Posterior cingulate gyrus (tissue), 11 donors: ENCODE data around the gene ITGAV.

Experiments used
- DNase-seq, 10 donors: peaks; one replicate each; pipeline versions ENCODE4 v3.0.0 to v3.0.0-alpha.2; 2020 to 2021; ENCODE audit warnings: mixed read lengths in 3 of 10
- intact Hi-C: fragments of 100-400 bp; cut with DNase I; formaldehyde crosslinking; loops from one replicate; pipeline ENCODE4 v1.15.1; 2023

ITGAV gene

DNA sequence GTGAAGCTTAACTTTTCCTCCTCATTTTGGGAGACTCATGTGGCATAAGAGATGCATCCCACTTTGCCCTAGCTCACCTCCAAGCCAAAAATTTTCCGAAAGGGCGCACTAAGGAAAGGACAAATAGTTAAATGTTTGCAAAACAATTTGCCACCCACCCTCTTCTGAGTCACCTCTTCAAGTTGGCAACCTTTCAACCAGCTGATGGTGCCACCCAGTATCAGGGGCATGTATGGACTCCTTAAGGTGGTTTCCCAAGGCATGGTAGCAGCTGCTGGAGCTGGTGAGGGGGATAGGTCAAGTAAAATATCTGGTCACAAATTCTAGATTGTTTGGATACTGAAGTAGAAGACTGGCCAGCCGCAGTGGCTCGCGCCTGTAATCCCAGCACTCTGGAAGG is 17.2 kb upstream of the ITGAV start:
- intact Hi-C loops: no loop called here
- DNase-seq: no peak

- no peak for DNase-seq
- intact Hi-C loops: no loop called here
Measured at GRCh38 chr2:186573531-186573930, 16.3 kb upstream of the ITGAV start.

GRCh38 chr2:186575302-186575701 is 14.6 kb upstream of the ITGAV start:
- intact Hi-C loops: no loop called here

GRCh38 chr2:186575856-186576255 is 14.0 kb upstream of the ITGAV start:
- intact Hi-C loops: no loop called here
- DNase-seq: no peak

More at GRCh38 chr2:186575302-186575701, 14.6 kb upstream of the ITGAV start:
- DNase-seq: no peak

DNA sequence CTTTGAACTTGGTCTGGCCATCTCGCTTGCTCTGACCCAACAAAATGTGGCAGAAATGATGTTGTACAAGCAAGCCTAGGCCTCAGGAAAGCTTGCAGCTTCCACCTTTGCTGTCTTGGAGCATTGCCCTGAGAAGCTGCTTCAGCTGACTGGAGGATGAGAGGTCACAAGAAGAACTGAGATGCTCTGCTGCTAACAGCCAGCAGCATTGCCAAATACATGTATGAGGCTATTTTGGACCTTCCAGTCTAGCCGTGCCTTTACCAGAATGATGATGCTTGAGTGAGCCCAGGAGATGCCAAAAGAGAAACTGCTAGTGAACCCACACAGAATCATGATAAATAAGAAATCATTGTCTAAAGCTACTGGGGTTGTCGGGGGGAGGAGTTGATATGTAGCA is 13.2 kb upstream of the ITGAV start:
- intact Hi-C loops: no loop called here
- peak in 1 of 10 donors; percentile 80 for DNase-seq

DNA sequence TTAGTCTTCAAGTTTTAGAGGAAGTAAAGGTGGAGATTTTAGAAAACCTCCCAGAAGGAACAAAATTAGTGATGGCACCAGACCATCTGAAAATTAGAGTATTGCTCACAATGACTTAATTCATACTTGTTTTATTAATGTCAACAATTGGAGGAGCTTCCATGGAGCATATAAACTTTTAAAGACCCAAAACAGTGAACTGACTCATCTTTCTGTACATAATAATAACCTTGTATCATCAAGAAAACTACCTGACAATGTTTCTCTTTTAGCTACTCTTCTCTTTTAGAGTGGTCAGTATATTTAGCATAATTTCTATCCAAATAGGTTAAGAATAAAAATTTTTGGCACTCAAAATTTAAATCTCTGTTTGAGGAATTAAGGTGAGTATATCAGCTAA is 7.2 kb upstream of the ITGAV start:
- intact Hi-C loops: no loop called here
- DNase-seq: no peak

DNA sequence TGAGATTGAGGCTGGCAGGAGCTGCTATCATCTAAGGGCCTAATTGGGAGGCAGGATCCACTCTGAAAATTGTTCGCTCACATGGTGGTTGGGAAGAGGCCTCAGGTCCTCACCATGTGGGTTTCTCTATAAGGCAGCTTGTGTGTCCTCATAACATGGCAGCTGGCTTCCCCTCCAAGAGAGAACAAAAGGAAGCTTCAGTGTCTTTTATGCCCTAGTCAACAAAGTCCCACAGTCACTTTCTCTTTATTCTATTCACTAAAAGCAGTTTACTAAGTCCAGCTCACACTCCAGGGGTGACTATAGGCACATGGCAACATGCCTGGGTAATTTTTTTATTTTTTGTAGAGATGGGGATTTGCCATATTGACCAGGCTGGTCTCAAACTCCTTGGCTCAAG is 5.8 kb upstream of the ITGAV start:
- intact Hi-C loops: no loop called here
- no peak for DNase-seq

- intact Hi-C loops: no loop called here
- DNase-seq: peak in 2 of 10 donors; percentile 60 to 68
Measured at GRCh38 chr2:186588421-186588820, 1.4 kb upstream of the ITGAV start.

- DNase-seq: no peak
- intact Hi-C loops: no loop called here
Measured at GRCh38 chr2:186588940-186589611, 780 bp upstream of the ITGAV start.

DNA sequence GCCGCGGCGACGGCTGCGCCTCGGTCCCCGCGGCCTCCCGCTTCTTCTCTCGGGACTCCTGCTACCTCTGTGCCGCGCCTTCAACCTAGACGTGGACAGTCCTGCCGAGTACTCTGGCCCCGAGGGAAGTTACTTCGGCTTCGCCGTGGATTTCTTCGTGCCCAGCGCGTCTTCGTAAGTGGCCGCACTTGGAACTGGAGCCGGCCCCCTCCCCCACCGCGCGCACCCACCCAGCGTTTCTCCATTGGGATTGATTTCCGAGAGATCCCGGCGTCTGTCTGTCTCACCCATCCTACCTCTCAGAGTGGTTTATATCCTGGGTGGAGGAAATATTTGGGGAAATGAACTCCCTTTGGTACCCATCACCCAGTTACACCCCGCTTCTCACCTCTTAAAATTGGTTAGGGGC is 498 bp downstream of the ITGAV start:
- intact Hi-C loops: loop anchor here (10.0 kb wide), 1 partner anchor 106 kb away; the partner anchor contains the start of gene ZC3H15
- peak in 5 of 10 donors; percentile 20 to 80 (median 34) for DNase-seq

DNA sequence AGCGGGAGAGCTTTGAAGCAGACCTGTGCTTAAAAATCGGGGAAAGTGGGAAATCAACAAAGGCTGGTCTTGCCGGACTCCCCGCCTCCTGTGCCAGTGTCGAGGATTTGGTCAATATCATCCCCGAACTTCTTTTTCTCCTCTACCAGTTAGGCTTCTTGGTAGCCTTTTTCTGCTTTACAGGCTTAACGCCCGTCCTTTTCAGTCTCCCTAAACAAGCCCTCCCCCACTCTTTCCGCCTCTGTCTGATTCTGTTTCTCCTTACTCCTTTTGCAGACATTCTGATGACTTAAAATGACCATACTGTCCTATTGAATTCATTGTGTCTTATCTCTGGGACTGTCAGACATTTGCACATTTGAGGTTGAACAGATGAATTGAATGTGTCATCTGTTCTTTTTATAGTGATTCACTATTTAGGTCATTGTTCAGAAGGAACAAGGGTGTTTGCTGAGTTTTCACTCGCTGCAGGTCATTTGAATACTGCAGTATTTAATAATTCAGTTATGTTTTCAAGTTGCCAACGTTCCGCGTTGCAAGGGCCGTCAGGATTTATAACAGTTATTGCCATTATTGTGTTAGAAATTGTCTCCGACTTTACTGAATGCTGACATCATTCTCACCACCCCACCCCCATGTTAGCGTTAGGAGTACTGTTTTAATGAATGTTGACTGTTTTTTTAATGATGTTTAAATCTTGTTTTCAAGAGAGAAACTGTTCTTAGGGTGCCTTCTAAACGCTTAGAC is 1.1 kb downstream of the ITGAV start:
- intact Hi-C loops: loop anchor here (10.0 kb wide), 1 partner anchor 106 kb away; the partner anchor contains the start of gene ZC3H15
- peak in 2 of 10 donors; percentile 21 to 49 for DNase-seq

GRCh38 chr2:186591506-186591890 is 1.6 kb downstream of the ITGAV start:
- DNase-seq: no peak
- intact Hi-C loops: loop anchor here (10.0 kb wide), 1 partner anchor 107 kb away; the partner anchor contains the start of gene ZC3H15

- DNase-seq: no peak
- intact Hi-C loops: loop anchor here (10.0 kb wide), 1 partner anchor 108 kb away; the partner anchor contains the start of gene ZC3H15
Measured at GRCh38 chr2:186592137-186592875, 2.5 kb downstream of the ITGAV start.

GRCh38 chr2:186593523-186593922 is 3.7 kb downstream of the ITGAV start:
- intact Hi-C loops: loop anchor here (10.0 kb wide), 1 partner anchor 109 kb away; the partner anchor contains the start of gene ZC3H15
- DNase-seq: no peak

DNA sequence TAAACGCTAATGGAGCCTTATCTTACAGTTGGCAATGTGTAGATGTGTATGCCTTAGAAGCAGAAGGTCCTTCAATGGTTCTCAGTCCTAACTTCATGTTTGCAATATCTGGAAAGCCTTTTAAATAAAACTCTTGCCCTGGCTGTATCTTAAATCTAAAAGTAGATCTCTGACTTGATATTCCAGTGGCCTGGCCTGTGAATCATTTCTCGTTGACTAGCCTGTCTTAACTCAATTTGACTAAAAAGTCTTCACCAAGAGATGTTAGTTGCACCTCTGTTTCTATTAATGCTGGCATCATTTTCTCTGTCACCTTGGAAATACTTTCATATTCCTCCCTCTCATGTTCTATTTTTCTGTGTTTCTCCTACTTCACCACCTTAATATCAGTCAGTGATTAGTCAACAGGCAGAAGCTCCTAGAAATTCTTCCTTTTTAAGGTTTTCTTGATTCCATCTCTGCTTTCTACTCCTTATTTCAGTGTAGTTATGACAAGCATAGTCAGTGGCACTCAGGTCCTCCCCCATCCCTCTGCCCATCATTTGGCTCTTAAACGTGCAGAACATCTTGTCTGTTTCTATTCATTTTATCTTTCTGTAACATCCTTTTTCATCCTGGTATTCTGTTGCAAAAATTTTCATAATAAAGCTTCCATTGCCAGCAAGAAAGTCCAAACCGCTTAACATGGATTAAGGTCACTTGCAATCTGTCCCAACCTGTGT is 4.3 kb downstream of the ITGAV start:
- no peak for DNase-seq
- intact Hi-C loops: loop anchor here (10.0 kb wide), 1 partner anchor 109 kb away; the partner anchor contains the start of gene ZC3H15

- intact Hi-C loops: loop anchor here (10.0 kb wide), 1 partner anchor 110 kb away; the partner anchor contains the start of gene ZC3H15
- DNase-seq: no peak
Measured at GRCh38 chr2:186595219-186595618, 5.4 kb downstream of the ITGAV start.

DNA sequence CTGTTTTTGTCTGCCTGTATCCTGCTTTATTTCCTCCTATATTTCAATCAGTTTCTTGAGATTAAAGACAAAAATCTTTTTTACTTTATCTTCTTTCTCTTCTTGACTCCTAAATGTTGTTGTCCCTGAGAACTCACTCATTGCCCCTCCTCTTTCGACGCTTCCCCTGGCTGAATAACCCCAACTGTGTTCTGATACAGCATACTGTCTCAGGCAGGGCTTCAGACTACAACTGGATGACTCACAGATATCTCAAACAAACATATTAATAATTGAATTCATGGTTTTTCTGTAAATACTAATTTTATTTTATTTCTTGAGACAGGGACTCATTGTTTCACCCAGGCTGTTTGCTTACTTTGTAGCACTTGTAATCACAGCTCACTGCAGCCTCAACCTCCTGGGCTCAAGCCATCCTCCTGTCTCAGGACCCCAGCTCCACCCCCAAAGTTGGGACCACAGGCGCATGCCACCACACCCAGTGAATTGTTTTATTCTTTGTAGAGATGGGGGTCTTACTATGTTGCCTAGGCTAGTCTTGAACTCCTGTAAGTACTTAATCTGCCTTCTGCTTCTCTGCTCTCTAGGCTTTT is 9.4 kb downstream of the ITGAV start:
- intact Hi-C loops: loop anchor here (10.0 kb wide), 1 partner anchor 114 kb away; the partner anchor contains the start of gene ZC3H15
- peak in 1 of 10 donors; percentile 59 for DNase-seq

DNA sequence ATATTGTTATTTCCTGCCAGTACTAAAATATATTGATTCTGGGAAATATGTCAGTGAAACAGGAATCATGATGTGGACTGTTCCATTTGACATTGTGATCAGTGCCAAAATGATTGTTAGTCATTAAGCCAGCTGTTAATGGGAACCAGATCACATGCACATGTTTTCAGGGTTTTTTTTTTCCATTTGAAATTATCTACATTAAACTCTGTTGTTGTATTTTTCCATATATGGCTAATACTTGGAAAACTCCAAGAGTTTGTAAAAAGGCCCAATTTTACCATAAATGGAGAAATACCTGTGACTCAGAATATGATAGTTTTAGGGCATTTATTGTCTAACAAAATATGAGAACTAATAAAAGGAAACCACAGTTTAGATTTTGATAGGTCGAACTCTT is 13.4 kb downstream of the ITGAV start:
- no peak for DNase-seq
- intact Hi-C loops: no loop called here

DNA sequence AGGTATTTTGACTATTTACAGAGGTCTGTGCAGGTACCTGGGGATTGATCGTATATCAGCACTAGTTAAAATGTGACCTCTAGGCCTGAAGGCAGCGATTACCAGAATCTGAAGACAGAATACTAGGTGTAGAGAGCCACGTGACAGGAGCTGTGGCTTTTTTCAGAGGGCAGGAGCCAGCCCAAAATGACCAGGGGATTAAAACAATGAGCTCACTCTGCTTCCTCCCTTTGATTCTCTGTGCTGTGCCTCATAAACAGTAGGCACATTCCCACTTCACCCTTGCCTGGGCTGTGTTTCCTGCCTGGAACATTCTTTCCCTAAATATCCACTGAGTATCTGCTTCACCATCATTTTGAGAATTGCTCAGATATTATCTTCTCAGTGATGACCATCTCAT is 15.2 kb downstream of the ITGAV start:
- intact Hi-C loops: no loop called here
- DNase-seq: no peak
